Activated CD8-positive, alpha-beta memory T cell treated with anti-CD3 and anti-CD28 coated beads for 1 hour (primary cell): ENCODE measurements around the gene CBFA2T3.

Experiments
- DNase-seq, 2 donors: peaks; one replicate each; pipeline ENCODE4 v3.0.0-alpha.2; 2020; ENCODE audit warnings: low read depth in 1 of 2; ENCODE audit errors: extremely low read depth in 1 of 2

The CBFA2T3 gene

DNA sequence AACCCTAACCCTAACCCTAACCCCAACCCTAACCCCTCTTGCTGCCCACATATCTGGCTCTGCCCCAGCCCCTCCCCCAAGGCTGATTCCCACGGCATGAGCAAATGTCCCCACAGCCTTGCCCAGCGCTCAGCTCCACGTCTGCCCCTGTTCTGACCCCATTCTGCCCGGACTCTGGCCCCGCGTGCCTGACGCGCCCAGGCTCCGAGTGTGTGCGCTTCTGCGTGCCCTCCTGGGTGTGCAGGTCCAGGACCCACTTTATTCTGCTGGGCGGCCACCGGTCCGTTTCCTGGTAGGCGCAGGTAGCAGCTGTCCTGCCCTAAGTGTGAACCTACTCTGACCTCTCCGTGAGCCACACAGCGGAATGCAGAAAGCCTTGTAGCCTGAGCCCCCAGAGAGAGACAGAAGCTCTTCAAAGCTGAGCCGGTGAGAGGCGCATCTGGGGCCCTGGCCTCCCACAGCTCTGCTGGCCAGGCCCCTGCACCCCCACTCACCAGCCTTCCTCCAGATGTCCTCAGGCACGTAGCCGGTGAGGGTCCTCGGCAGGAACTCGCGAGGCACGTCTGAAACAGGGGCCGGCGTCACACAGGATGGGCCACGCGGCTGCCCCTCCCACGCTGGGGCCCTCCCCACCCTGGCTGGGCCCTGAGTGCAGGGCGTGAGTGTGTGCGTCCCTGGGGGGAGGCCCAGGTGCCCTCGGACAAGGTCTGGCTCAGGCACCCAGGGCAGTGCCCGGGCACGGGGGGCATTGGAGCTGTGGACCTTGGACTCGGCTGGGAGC, 96.6 kb downstream of the CBFA2T3 start:
- DNase-seq, result no peak

- no peak for DNase-seq
These were observed 97.3 kb downstream of the CBFA2T3 start for GRCh38 chr16:88879788-88880055.

GRCh38 chr16:88878967-88879787, 97.8 kb downstream of the CBFA2T3 start:
- DNase-seq, result no peak

- DNase-seq, result no peak
These were observed 98.7 kb downstream of the CBFA2T3 start for GRCh38 chr16:88878356-88878755.

DNA sequence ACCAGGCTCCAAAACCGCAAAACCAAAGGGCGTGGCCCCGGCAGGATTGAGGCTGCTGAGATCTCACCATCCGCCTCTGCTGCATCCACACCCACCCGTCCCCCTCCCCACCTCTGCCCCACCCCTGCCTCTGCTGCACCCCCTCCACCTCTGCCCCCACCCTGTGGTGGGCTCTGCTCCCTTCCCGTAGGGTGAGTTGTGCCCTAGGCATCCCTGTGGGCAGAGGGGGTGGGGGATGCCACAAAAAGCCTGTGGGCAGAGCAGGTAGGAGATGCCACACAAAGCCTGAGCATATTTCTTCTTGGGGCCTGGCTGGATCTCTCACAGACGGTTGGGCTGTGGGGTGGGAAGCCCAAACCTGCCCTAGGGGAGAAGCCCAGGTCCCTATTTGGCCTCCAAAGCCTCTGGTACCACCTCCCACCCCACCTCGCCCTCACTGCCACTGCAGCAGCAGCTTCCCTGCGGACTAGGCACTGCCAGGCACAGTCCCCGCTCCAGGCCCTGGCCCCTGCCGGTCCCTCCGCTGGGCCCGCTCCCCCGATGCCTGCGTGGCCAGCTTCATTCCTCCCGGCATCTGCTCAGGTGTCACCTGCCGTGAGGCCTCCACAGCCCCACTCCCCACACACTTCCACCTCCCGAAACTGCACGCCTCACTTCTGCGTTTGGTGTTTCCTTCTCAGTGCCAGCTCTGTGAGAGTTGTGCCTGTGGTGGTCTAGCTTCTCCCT, 99.3 kb downstream of the CBFA2T3 start:
- no peak for DNase-seq

DNA sequence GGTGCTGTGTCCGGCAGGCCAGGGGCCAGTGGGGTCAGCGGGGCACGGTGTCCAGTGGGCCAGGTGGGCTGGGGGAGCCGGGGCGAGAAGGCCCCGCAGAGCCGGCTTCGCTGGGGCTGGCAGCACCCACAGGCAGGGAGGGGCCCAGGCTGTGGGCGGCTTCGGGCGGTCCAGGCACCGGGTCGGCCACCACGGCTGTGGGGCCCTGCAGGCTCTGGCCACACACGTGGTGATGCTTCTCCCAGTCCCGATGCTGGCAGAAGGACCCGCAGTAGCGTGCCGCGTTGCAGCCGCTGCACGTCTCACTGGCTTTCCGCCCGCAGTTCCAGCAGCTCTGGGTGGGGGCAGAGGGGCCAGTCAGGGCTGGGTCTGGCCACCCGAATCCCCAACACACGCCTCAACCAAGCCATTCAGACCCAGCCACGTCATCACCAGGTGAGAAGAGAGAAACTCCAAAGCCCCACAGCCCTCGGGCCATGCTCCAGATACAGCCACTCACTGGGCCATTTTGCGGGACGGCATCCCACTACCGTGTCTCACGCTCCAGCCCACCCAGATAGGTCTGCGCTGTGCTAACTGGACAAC, 100.0 kb downstream of the CBFA2T3 start:
- DNase-seq, result no peak

- no peak for DNase-seq
These were observed 101.2 kb downstream of the CBFA2T3 start for GRCh38 chr16:88875703-88876234.

DNA sequence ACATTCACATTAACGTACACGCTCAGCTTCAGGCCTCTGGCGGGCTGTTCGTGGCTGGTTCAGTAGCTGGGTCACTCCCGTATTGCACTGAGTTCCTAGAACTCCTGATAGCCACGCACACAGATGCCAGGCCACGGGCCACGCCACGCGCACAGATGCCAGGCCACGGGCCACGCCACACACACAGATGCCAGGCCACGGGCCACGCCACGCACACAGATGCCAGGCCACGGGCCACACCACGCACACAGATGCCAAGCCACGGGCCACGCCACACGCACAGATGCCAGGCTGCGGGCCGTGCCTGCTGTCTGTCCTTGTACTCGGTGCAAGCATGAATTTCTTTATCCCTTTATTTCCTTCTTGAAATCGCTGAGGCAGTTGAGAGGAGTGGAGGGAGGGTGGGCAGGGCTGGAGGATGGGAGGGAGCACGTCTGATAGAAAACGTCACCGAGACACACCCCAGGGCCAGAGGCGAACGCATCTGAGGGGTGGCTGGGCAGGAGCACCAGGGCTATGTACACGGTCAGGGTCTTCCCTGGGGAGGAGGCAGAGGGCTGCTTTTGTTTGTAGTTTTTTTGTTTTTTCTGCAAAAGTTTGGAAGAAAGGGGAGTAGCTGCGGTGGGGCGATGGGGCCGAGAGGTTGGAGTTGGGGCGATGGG, 101.9 kb downstream of the CBFA2T3 start:
- DNase-seq, result no peak

DNA sequence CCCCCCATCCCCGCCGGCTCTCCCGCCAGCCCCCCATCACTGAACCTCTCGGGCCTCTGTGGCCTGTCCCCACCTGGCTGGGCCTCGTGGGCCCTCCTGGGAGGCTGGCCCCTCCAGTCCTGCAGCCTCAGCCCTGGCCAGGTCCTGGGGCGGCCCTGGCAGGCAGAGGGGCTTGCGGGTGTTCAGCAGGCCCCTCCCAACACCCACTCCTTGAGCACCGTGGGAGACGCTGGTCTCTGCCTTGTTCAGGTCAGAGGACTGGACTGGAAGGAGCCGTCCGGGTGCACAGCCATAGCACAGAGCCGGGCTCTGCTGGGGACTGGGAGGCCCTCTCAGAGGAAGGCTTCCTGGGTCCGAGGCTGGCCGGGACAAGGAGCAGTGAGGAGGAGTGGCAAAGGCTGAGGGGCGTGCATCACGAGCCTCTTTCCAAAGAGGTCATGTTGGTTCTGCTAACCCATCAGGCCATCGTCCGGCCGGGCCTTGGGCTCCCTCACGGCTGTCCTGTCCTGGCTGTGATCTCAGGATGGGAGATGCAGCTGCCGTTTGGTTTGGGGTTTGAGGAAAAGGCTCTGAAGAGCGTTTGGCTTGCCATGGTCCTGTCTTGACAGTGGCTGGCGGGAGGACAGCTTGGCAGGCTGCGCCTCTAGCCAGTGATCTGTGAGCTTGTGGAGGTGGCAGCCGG, 104.2 kb downstream of the CBFA2T3 start:
- DNase-seq, result no peak

DNA sequence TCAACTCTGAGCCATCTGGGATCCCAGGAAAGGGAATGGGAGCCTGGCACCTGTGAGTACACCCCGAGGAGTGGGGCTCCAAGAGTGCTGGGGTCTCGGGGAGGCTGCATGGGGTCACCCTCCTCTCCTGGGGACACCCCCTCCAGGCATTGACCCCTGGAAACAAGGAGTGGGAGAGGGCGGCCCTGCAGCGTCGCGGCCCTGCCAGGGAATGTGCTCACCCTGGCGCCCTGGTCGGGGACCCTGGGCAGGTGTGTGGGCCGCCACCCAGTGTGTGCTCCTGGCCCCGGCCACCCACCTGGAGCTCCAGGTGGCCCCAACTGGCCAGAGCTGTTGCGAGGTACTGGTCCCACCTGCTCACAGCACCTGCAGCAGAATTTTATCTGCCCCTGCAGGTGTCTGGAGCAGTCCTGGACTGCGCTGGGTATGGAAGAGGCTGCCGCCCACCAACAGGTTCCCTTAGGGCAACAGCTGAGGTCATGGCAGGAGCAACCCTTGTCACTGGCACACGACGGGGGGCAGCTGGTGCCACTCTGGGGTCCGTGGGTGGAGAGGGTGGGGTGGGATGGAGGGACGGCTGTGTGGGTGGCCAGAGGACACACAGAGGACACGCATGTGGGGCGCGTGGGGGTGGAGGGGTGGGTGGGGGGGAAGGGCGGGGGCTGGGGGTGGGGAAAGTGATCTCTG, 105.1 kb downstream of the CBFA2T3 start:
- no peak for DNase-seq

GRCh38 chr16:88871349-88871702, 105.7 kb downstream of the CBFA2T3 start:
- DNase-seq, result no peak

DNA sequence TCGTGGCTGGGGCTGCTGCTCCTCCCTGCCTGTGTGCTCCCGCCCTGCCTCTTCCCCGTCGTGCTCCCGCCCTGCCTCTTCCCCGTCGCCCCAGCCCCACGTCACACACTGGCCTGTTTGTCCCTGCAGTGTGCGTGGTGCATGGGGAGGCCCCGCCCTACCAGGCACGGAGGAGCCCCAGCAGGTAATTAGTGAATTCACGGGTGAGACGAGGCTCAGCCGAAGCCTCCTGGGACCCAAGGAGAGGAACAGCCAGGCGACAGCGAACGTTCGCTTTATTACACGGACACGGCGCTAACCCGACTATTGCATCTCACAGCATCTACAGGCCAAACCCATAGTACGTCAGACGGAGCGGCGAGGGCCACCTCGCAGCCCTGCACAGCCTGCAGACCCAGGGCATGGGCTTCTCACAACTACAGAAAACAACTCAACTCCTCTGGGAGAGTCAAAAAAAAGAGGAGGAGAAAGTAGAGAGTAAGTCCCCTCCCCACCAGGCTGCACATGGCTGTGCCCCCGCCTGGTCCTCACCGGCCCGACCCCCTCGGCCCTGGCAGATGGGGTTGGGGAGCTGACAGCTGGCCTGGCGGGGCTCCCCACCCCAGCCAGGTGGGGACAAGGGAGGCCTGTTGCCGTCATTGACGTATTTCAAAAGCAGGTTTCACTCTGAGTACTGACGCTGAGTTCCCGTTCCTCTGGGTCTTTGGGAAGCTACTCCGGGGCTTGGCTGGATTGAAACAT, 106.2 kb downstream of the CBFA2T3 start:
- no peak for DNase-seq

DNA sequence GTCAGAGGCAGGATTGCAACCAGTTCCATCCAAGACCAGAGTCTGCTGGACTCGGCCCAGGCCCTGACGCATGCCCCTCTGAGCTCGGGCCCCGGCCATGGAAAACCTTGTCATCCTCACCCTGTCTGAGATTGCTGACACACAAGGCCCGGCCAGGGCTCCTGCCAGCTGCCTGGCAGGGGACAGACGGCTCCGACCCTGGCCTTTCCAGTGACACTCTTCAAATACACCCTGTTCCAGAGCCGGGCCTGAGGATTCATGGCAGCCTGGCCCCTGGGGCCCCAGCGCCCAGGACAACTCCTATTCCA, 107.4 kb downstream of the CBFA2T3 start:
- no peak for DNase-seq

DNA sequence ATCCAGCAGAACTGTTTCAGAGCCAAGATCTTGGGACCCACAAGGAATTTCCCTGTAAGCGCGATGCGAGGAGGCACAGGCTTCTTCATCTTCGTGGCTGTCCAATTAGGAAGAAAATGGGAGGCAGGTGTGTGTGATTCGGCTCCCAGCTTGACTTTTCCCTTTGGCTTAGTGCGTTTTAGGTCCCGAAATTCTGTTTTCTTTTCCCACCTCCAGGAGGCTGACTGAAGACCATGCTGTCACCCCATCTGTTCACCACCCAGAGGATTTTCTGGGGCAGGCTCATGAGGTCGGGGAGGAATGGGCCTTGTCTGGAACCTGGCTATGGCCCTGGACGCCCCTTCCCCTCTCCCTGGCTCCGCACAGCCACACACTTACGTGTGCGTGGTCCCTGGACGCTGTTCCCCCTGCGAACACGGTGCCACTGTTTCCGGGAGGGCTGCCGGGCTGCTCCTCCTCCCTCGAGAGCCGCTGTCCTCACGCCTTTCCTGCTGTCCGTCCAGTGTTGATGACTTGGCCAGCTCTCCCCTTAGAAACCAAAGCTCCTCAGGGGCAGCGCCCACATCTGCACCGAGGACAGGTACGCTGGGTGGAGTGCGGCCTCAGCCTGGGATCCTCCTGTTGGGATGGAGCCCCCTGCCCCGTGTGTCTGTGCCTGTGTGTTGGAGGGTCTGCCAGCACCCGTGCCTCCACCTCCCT, 107.9 kb downstream of the CBFA2T3 start:
- no peak for DNase-seq

GRCh38 chr16:88867581-88868246, 109.3 kb downstream of the CBFA2T3 start:
- DNase-seq, result no peak

DNA sequence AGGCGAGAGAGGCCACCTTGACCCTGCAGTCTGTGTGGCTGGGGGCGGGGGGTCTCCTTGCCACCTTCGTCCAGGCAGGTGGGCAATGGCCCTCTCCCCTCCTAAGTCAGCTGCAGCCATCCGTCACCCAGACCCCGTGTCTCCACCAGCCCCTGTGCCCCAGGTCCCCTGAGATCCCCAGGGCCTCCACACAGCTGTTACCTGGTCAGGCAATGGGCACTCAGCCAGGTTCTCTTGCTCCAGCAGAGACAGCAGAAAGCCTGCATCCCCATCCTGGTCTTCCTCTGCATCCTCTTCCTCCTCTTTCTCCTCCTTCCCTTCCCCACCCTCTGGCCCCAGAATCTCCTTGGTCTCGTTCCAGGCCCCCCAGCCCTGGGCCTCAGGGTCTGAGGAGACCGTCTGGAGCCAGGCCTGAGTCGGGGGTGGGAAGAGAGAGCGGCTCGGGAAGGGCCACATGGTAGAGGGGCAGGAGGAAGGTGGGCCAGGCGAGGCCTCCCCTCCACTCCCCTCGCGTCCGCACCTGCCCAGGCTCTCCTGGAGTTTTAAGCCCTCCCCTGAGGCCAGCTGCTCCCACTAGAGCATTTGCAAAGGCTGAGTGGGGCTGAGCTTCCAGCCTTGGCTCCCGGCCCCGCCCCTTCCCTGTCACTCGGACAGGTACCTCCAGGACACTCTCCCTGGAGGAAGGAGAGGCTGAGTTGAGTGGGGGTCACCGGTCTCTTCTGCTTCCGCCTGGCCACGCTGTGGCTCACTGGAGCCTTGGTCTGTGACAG, 110.7 kb downstream of the CBFA2T3 start, which contains the start of gene PABPN1L:
Gene PABPN1L, minus strand, starts transcription at position 510 of the 770 bp plus-strand sequence. Its CDS starts 54 bp downstream, at position 456.
- no peak for DNase-seq

DNA sequence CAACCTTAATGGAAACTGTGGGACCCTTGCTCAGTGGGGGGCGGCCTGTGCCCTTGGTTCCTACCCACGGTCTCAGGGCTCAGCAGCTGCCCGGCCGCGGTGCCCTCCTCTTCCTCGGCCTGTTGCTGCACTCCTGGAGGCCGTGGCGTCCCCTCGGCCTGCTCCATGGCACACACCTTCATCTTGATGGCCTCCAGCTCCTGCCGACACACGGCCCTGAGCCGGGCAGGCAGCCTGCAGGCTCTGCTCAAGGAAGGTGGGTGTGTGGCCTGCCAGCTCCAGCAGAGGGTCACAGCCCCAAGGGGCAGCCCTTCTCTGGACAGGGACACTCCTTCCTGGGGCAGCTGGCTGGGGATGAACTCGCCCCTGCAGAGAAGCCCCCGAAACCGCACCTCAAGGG, 111.3 kb downstream of the CBFA2T3 start:
- DNase-seq, result no peak
